ENCODE measurements around the gene EME1. TPM values are rescaled to one million over a fixed set of nuclear protein-coding genes. Genes with fewer than 3 reads are reported as not detected.

EME1 gene
- total and polyA plus RNA-seq, 2 of the 13 experiments (the other 11 are each of a cell fraction or from before 2014, with no cell fraction given): 20.7 to 24.6 TPM

- in situ Hi-C loops (cut with HindIII; ENCODE audit: extremely low pct_ligation_motif_present, low pct_unique_long_range_greater_than_20kb) (no loop called here), intact Hi-C loops (cut with micrococcal nuclease; ENCODE audit: unreplicated experiment) (no loop called here)
- DNase-seq (ENCODE audit: low spot score): no peak
- Histone ChIP-seq H3K4me1 (ENCODE audit: insufficient read depth, low read length) (peaks cover 29% of the 10 kb centered on the region), H2AFZ (ENCODE audit: low read length) (no peak overlapping the region), H3K36me3 (replicated peaks in 1 of 2; ENCODE audit: control insufficient read depth in 1 of 2, insufficient read depth in 2 of 2, low read length in 2 of 2) (peaks cover 35 to 56% of the 10 kb centered on the region in 2 experiments), H3K27ac (ENCODE audit: extremely low read length, insufficient read depth, low read length) (no peak overlapping the region), H3K27me3 (ENCODE audit: control insufficient read depth in 1 of 2, insufficient read depth in 2 of 2, low read length in 2 of 2) (no peaks in the 10 kb centered on the region), H4K20me1 (ENCODE audit: insufficient read depth, low read length) (no peaks in the 10 kb centered on the region), H3K79me2 (ENCODE audit: insufficient read depth, low read length) (no peaks in the 10 kb centered on the region), H3K4me3 (replicated peaks in 1 of 3; ENCODE audit: insufficient read depth in 1 of 3, low read depth in 2 of 3, low read length in 3 of 3) (no peak overlapping the region), H3K9me3 (ENCODE audit: low read length) (no peaks in the 10 kb centered on the region), H3K9ac (ENCODE audit: insufficient read depth, low read depth, low read length) (no peak overlapping the region), H3K4me2 (ENCODE audit: low read depth, low read length) (no peak overlapping the region)
- BruUV-seq (replicated peaks): no TSS peak
- ATAC-seq: no peak
- 98% methylated on average over 14 of the region's 17 CpGs for WGBS (ENCODE audit: low lambda C conversion rate)
- TF ChIP-seq PREB (CRISPR knock-in tag; IDR thresholded peaks at IDR 0.05): no peak
- peak; percentile 53; the same call in 1 of the 2 replicates for TF ChIP-seq CREB1 (IDR thresholded peaks at IDR 0.05)
- no peak for TF ChIP-seq CREB1 (CRISPR knock-in tag; IDR thresholded peaks at IDR 0.05)
- TF ChIP-seq AGO2 (optimal IDR thresholded peaks at IDR 0.05; ENCODE audit: low read depth, low read length): peak; percentile 62
- POLR2A ChIA-PET: interaction anchor here (1.5 kb wide), 1 partner anchor 13 kb away, joined by 6 read pairs; no protein-coding TSS in a partner anchor
- FAIRE-seq: no peak
- CTCF ChIA-PET (ENCODE audit: low intra/inter-chr PET ratio, low total read pairs): no interaction called here
Observed at GRCh38 chr17:50358177-50358576, 14.9 kb upstream of the EME1 start.

- FAIRE-seq: no peak
- no peak overlapping the region for H2AFZ ChIP-seq (ENCODE audit: low read length)
- H3K4me3 ChIP-seq (replicated peaks in 1 of 3; ENCODE audit: insufficient read depth in 1 of 3, low read depth in 2 of 3, low read length in 3 of 3): no peak overlapping the region
- H3K27ac ChIP-seq (ENCODE audit: extremely low read length, insufficient read depth, low read length): no peak overlapping the region
- H3K4me1 ChIP-seq (ENCODE audit: insufficient read depth, low read length): peaks cover 39% of the 10 kb centered on the region
- ChIA-PET POLR2A (interaction anchor here (0.8 to 1.9 kb wide), 4 partner anchors 12 to 39 kb away, joined by 3 to 6 read pairs (median 4); partner anchors contain the start of gene XYLT2), CTCF (ENCODE audit: low intra/inter-chr PET ratio, low total read pairs) (no interaction called here)
- BruUV-seq (replicated peaks): no TSS peak
- H3K4me2 ChIP-seq (ENCODE audit: low read depth, low read length): no peak overlapping the region
- no peak overlapping the region for H3K9ac ChIP-seq (ENCODE audit: insufficient read depth, low read depth, low read length)
- ATAC-seq: 0 out of 3 replicates have a peak, but pooled peaks have one; percentile 1
- intact Hi-C loops (cut with micrococcal nuclease; ENCODE audit: unreplicated experiment) (no loop called here), in situ Hi-C loops (cut with HindIII; ENCODE audit: extremely low pct_ligation_motif_present, low pct_unique_long_range_greater_than_20kb) (no loop called here)
- H4K20me1 ChIP-seq (ENCODE audit: insufficient read depth, low read length): no peaks in the 10 kb centered on the region
- H3K79me2 ChIP-seq (ENCODE audit: insufficient read depth, low read length): no peaks in the 10 kb centered on the region
- peaks cover 33 to 48% of the 10 kb centered on the region in 2 experiments for H3K36me3 ChIP-seq (replicated peaks in 1 of 2; ENCODE audit: control insufficient read depth in 1 of 2, insufficient read depth in 2 of 2, low read length in 2 of 2)
- WGBS (ENCODE audit: low lambda C conversion rate): 69% methylated on average over 5 of the region's 5 CpGs
- DNase-seq (ENCODE audit: low spot score): no peak
- H3K9me3 ChIP-seq (ENCODE audit: low read length): no peaks in the 10 kb centered on the region
- no peaks in the 10 kb centered on the region for H3K27me3 ChIP-seq (ENCODE audit: control insufficient read depth in 1 of 2, insufficient read depth in 2 of 2, low read length in 2 of 2)
- no peak for TF ChIP-seq SOX13 (IDR thresholded peaks at IDR 0.05)
- TF ChIP-seq SOX13 (CRISPR knock-in tag; conservative IDR thresholded peaks at IDR 0.05 in 1 of 2, IDR thresholded peaks at IDR 0.05 in 1 of 2): 0 out of 4 replicates have a peak, but pooled peaks of 1 of the 2 experiments have one; percentile 15
- no peak for TF ChIP-seq ATF3 (CRISPR knock-in tag; IDR thresholded peaks at IDR 0.05)
- TF ChIP-seq PRPF4 (IDR thresholded peaks at IDR 0.05; ENCODE audit: low read depth, low read length, poor library complexity, severe bottlenecking): no peak
- no peak for TF ChIP-seq ZNF672 (CRISPR knock-in tag; IDR thresholded peaks at IDR 0.05)
- TF ChIP-seq MIXL1 (CRISPR knock-in tag; IDR thresholded peaks at IDR 0.05): no peak
- no peak for TF ChIP-seq YY1 (IDR thresholded peaks at IDR 0.05; ENCODE audit: insufficient read depth, insufficient replicate concordance, low read depth, low read length)
- no peak for TF ChIP-seq POGZ (CRISPR knock-in tag; IDR thresholded peaks at IDR 0.05)
- no peak for TF ChIP-seq TBX2 (CRISPR knock-in tag; IDR thresholded peaks at IDR 0.05; ENCODE audit: borderline replicate concordance)
- no peak for TF ChIP-seq ZNF138 (CRISPR knock-in tag; IDR thresholded peaks at IDR 0.05; ENCODE audit: low read depth)
- TF ChIP-seq HMG20A (CRISPR knock-in tag; IDR thresholded peaks at IDR 0.05; ENCODE audit: borderline replicate concordance): no peak
- 0 out of 2 replicates have a peak, but pooled peaks have one; percentile 61 for TF ChIP-seq POLR2AphosphoS2 (IDR thresholded peaks at IDR 0.05; ENCODE audit: low read depth, low read length)
- no peak for TF ChIP-seq SNRNP70 (IDR thresholded peaks at IDR 0.05; ENCODE audit: low read depth, low read length)
- no peak for TF ChIP-seq KLF12 (CRISPR knock-in tag; IDR thresholded peaks at IDR 0.05; ENCODE audit: borderline replicate concordance)
- TF ChIP-seq SALL2 (CRISPR knock-in tag; IDR thresholded peaks at IDR 0.05): no peak
Observed at GRCh38 chr17:50359005-50359699, 13.9 kb upstream of the EME1 start.
